AG04450 (cell line): ENCODE results near the gene CWF19L2. TPM values are rescaled to one million over a fixed set of nuclear protein-coding genes. Genes with fewer than 3 reads are reported as not detected.
"Not testable (repeated sequence)": the region's sequence is repeated elsewhere in the genome, so short reads cannot be mapped to it uniquely, and the experiment has no call there.

Experiments used
- CTCF ChIA-PET: fragments of 300-600, 350-600 bp; formaldehyde crosslinking; extraction: SDS; loops from one replicate; lab custom pipeline; 2022; ENCODE audit warnings: antibody characterized with exemption, inconsistent platforms; lab: Charles Lee
- POLR2A ChIA-PET: fragments of 350-600 bp; formaldehyde crosslinking; extraction: SDS; loops from one replicate; lab custom pipeline; 2021; ENCODE audit warnings: antibody characterized with exemption, inconsistent platforms; lab: Yijun Ruan, JAX
- DNase-seq: peaks from one replicate; pipeline ENCODE4 v3.0.0-alpha.2; 2011; ENCODE audit warnings: low read depth, low spot score
- H3K27ac ChIP-seq: one replicate; pipeline ENCODE4 v1.5.1; 2012; ENCODE audit warnings: low read depth, low read length, control low read depth
- H3K27me3 ChIP-seq: one replicate; pipeline ENCODE4 v1.6.0; 2012; ENCODE audit warnings: low read length; ENCODE audit not compliant: control insufficient read depth, insufficient read depth
- H3K4me3 ChIP-seq: 2 replicates; pipeline ENCODE4 v1.5.1; 2011; ENCODE audit warnings: mild to moderate bottlenecking, low read depth, low read length, control low read depth
- H3K9me3 ChIP-seq: 2 replicates; pipeline ENCODE4 v1.5.1; 2012; ENCODE audit warnings: low read length; ENCODE audit not compliant: control insufficient read depth, insufficient read depth
- polyA plus RNA-seq: library from polyadenylated mRNA; depleted of rRNA; stranded (reverse); fragments of >200 nt; gene quantifications from 2 replicates; pipeline ENCODE4 v1.2.3, GENCODE V29; 2011
- TF ChIP-seq, protein P1 (sequence below): IDR thresholded peaks from 2 replicates; pipeline ENCODE4 v1.5.1; 2011; ENCODE audit warnings: low read depth, low read length, control low read depth, inconsistent platforms

The CWF19L2 gene
- polyA plus RNA-seq, 1 experiment: 4.7 TPM

DNA sequence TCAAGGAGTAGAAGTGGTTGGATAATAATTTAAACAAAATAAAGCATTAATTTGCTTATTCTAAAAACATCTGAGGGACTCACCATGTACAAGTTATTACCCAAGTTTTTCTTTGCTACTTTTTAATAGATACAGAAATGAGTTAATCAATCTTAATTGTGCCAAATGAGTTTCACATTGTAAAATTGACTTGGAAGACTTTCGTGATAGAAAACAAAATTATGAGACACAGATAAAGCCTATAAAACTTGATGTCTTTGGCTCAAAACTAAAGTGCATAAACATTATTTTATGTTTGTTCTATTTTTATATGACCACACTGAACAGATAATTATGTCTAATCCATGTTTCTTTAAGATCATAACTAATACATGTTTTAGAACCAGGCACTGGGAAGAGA is 10.1 kb upstream of the CWF19L2 start:
- Histone ChIP-seq H3K4me3 (no peak overlapping the region), H3K9me3 (no peaks in the 10 kb centered on the region), H3K27ac (no peak overlapping the region), H3K27me3 (peaks cover under 1% of the 10 kb centered on the region)
- CTCF ChIA-PET: no interaction called here
- no peak for DNase-seq
- TF ChIP-seq, protein P1, sequence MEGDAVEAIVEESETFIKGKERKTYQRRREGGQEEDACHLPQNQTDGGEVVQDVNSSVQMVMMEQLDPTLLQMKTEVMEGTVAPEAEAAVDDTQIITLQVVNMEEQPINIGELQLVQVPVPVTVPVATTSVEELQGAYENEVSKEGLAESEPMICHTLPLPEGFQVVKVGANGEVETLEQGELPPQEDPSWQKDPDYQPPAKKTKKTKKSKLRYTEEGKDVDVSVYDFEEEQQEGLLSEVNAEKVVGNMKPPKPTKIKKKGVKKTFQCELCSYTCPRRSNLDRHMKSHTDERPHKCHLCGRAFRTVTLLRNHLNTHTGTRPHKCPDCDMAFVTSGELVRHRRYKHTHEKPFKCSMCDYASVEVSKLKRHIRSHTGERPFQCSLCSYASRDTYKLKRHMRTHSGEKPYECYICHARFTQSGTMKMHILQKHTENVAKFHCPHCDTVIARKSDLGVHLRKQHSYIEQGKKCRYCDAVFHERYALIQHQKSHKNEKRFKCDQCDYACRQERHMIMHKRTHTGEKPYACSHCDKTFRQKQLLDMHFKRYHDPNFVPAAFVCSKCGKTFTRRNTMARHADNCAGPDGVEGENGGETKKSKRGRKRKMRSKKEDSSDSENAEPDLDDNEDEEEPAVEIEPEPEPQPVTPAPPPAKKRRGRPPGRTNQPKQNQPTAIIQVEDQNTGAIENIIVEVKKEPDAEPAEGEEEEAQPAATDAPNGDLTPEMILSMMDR: no peak
- POLR2A ChIA-PET: no interaction called here

DNA sequence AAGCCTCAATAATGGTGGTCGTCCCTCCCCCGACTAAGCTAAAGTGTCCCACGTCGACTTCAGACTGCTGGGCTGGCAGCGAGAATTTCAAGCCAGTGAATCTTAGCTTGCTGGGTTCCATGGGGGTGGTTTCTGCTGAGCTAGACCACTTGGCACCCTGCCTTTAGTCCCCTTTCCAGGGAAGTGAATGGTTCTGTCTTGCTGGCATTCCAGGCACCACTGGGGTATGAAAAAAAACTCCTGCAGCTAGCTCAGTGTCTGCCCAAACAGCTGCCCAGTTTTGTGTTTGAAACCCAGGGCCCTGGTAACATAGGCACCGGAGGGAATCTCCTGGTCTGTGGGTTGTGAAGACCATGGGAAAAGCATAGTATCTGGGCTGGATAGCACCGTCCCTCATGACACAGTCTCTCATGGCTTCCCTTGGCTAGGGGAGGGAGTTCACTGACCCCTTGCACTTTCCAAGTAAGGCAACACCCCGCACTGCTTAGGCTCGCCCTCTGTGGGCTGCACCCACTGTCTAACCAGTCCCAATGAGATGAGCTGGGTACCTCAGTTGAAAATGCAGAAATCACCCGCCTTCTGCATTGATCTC is 8.7 kb upstream of the CWF19L2 start:
- DNase-seq, H3K9me3 ChIP-seq, POLR2A ChIA-PET, H3K4me3 ChIP-seq, H3K27me3 ChIP-seq, H3K27ac ChIP-seq, CTCF ChIA-PET: not testable (repeated sequence)

DNA sequence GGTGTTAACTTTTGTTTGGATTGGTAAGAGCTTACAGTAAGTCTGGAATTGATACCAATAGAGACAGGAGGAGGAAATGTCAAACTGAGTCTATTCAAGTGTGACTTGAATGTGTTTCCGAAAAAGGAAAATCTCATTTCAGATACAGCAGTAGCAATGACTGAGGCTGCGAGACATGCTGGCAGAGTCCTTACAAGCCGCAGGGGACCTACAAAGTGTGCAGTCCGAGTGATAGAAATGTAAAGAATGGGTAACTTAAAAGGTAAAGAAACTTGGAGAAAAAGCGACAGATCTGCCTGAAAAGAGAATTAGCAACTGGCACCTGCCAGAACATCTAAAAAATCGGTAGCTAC is 444 bp downstream of the CWF19L2 start:
- no peaks in the 10 kb centered on the region for H3K27me3 ChIP-seq
- H3K4me3 ChIP-seq: peak overlapping the region; percentile 83
- no peaks in the 10 kb centered on the region for H3K9me3 ChIP-seq
- TF ChIP-seq, protein P1: no peak
- no peak overlapping the region for H3K27ac ChIP-seq
- DNase-seq: no peak
- ChIA-PET POLR2A (no interaction called here), CTCF (interaction anchor here (1.9 to 2.3 kb wide), 3 partner anchors 106 to 314 kb away, joined by 6 to 11 read pairs (median 6); no protein-coding TSS in a partner anchor)

DNA sequence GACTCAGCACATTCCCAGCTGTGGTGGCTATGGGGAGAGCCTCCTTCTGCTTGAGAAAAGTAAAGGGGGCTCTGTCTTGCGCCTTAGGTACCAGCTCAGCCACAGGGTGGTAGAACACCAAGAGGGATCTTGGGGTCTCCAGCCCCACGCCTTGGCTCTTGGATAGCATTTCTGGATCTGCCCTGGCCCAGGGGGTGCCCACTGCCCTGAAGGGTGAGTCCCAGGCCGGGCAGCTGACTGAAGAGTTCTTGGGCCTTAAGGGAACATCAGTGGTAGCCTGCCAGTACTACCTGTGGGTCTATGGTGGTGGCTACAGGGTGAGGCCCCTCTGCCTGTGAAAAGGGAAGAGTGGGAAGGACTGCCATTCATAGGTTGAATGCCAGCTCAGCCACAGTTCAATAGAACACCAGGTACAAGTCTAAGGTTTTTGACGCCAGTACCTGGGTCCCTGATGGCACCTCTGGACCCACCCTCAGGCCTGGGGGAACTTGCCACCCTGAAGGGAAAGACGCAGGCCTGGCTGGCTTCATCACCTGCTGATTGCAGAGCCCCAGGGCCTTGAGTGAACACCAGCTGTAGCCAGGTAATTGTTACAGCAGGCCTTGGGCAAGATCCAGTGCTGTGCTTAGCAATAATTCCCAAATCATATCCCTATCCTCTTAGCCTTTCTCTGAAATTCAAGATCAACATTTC is 3.9 kb downstream of the CWF19L2 start:
- TF ChIP-seq, protein P1: no peak
- no peak for DNase-seq
- Histone ChIP-seq H3K4me3 (no peak overlapping the region), H3K27ac (no peak overlapping the region), H3K9me3 (no peaks in the 10 kb centered on the region), H3K27me3 (no peaks in the 10 kb centered on the region)
- POLR2A ChIA-PET: no interaction called here
- CTCF ChIA-PET: no interaction called here

DNA sequence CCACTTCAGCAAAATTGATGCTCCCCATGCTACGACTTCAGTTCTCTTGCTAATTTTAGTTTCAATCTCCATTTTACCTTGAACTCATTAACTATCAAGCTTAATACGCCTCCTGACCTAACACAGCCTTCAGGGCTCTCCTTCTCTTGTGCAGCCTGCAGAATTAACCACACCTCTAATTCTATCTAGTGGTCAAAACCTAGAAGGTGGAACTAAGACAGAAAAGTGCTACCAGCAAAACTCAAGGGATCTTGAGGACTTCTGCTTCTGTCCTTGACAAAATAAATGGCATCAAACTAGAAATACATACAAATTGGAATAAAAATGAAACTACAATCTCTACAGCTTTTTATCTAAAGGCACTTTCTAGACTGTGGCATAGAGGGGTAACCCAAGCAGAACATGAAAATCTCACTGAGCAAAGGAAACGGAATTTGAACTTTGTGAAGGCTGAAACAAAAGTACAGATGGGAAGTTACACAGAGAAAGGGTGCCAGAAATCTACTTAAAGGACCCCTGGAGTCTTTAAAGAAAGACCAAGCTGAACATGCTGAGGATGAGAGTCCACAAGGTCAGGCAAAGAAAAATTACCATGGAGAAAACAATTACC is 10.7 kb downstream of the CWF19L2 start:
- Histone ChIP-seq H3K27me3 (no peaks in the 10 kb centered on the region), H3K4me3 (no peak overlapping the region), H3K27ac (no peak overlapping the region), H3K9me3 (no peaks in the 10 kb centered on the region)
- TF ChIP-seq, protein P1: no peak
- CTCF ChIA-PET: interaction anchor here (0.6 to 0.7 kb wide), 3 partner anchors 93 to 721 kb away, joined by 3 to 4 read pairs (median 3); no protein-coding TSS in a partner anchor
- no peak for DNase-seq
- POLR2A ChIA-PET: no interaction called here
